ENCODE results near the gene TMEM52. TPM values are rescaled to one million over a fixed set of nuclear protein-coding genes. Genes with fewer than 3 reads are reported as not detected.

The TMEM52 gene
- total and polyA plus RNA-seq, 2 of the 8 experiments (the other 6 are each of a cell fraction or from before 2014, with no cell fraction given): 14.6 to 30.2 TPM

DNA sequence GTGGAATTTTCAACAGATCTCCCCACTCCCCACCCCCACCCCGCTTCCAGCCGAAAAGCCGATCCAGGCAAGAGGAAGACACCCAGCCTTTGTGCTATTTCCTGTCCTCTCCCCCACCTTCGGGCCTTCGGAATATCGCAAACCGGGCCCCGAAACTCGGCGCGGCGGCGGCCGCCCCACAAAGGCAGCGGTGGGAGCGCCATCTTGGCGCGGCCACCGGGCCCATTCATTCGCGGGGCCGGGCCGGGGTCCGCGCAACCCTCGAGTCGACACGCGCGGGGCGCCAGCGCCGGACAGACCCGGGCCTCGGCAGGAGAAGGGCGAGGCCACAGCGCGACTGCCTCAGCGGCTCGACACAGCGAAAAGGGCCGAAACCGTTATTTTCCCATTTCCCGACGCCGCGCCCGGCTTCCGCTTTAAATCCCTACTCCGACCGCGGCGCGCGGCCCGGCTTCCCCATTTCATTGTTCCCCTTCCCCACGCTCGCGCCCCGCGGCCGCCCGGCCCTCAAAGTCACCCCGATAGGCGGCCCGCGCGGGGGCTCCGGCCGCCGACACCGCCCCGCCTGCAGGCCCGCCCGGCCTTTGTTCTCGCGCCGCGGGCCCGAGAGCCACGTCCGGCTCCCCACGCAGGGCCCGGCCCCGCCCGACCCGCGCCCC lies 29.1 kb downstream of the TMEM52 start (continued):
- TF ChIP-seq EGR1 (IDR thresholded peaks at IDR 0.05; ENCODE audit: borderline replicate concordance, low read depth, low read length) (no peak), PHF8 (conservative IDR thresholded peaks at IDR 0.05; ENCODE audit: low read depth, low read length) (peak; percentile 63), RBBP5 (IDR thresholded peaks at IDR 0.05; ENCODE audit: borderline replicate concordance, low read depth, low read length) (0 out of 2 replicates have a peak, but pooled peaks have one; percentile 78), TAF1 (IDR thresholded peaks at IDR 0.05; ENCODE audit: low read depth, low read length) (peak; percentile 64), TEAD4 (IDR thresholded peaks at IDR 0.05; ENCODE audit: low read depth, low read length) (no peak)
- TF ChIP-seq, protein P1, sequence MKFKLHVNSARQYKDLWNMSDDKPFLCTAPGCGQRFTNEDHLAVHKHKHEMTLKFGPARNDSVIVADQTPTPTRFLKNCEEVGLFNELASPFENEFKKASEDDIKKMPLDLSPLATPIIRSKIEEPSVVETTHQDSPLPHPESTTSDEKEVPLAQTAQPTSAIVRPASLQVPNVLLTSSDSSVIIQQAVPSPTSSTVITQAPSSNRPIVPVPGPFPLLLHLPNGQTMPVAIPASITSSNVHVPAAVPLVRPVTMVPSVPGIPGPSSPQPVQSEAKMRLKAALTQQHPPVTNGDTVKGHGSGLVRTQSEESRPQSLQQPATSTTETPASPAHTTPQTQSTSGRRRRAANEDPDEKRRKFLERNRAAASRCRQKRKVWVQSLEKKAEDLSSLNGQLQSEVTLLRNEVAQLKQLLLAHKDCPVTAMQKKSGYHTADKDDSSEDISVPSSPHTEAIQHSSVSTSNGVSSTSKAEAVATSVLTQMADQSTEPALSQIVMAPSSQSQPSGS (IDR thresholded peaks at IDR 0.05; ENCODE audit: low read length): no peak
- TF ChIP-seq, protein P2, sequence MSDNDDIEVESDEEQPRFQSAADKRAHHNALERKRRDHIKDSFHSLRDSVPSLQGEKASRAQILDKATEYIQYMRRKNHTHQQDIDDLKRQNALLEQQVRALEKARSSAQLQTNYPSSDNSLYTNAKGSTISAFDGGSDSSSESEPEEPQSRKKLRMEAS (IDR thresholded peaks at IDR 0.05): no peak

Measured in H1 (cell line).